GM21367 (cell line): ENCODE results near the gene OR10G8.
A peak's percentile ranks its signal among the peaks of the same experiment; 100 is the strongest.

Experiments
- ATAC-seq: cut with Tn5 transposase; IDR thresholded peaks from one replicate; pipeline ENCODE4 v1.9.1; 2021; ENCODE audit not compliant: unreplicated experiment

Gene OR10G8

DNA sequence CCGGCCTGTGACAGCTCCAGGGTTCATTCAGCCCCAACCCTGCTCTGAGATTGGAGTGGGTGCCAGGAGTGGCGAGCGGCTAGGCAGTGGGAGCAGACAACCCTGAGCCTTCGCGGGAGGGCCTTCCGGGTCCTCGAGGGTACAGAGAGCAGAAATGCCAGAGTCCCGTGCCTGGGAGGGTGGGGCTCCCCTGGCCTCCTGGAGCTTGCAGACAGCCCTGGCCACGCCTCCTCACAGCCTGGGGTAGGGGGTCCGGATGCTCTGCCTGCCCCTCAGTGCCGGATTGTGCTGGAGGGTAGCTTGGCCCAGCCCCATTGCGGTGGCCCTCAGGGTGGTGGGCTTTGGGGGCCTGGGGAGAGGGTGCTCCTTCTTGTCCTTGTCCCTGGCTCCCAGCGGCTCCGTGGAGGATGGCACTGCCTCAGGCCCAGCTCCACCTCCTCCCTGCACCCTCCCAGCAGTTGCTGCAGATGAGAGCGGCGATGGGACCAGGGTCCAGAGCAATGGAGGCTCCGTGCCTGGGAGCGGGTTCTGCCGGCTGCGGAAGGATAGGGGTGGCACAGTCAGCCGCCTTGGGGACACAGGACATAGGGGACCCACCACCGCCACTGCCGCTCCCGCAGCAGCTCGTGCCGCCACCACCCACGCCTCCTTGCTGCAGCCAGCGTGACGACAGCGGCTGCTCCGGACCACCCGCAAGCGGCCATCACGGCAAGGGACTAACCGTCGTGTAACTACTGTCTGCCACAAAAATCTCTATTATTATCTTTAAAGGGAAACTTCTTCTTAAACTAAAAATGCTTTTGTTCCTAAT is 49.4 kb downstream of the OR10G8 start:
- peak; percentile 55 for ATAC-seq

DNA sequence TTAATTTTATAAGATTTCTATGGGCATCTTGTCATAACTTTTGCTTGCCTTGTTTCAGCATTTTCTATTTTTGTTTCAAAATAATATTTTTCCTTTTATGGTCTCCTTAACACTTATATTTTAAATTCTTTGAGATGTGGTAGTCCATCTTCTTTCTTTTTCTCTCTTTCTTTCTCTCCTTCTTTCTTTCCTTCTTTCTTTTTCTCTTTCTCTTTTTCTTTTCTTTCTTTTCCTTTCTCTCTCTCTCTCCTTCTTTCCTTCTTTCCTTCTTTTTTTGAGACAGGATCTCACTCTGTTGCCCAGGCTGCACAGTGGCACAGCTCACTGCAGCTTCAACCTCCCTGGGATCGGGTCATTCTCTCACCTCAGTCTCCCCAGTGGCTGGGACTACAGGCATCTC is 50.7 kb downstream of the OR10G8 start:
- ATAC-seq, result no peak

GRCh38 chr11:124078591-124078990 is 52.0 kb downstream of the OR10G8 start:
- ATAC-seq, result no peak

- no peak for ATAC-seq
Observed at GRCh38 chr11:124079631-124080326, 53.2 kb downstream of the OR10G8 start.
